HG02885 (cell line): ENCODE data around the gene EXOC6.

Experiments used
- ATAC-seq: cut with Tn5 transposase; IDR thresholded peaks from one replicate; pipeline ENCODE4 v1.9.1; 2021; ENCODE audit warnings: mild to moderate bottlenecking; ENCODE audit not compliant: unreplicated experiment, poor library complexity

Gene EXOC6

DNA sequence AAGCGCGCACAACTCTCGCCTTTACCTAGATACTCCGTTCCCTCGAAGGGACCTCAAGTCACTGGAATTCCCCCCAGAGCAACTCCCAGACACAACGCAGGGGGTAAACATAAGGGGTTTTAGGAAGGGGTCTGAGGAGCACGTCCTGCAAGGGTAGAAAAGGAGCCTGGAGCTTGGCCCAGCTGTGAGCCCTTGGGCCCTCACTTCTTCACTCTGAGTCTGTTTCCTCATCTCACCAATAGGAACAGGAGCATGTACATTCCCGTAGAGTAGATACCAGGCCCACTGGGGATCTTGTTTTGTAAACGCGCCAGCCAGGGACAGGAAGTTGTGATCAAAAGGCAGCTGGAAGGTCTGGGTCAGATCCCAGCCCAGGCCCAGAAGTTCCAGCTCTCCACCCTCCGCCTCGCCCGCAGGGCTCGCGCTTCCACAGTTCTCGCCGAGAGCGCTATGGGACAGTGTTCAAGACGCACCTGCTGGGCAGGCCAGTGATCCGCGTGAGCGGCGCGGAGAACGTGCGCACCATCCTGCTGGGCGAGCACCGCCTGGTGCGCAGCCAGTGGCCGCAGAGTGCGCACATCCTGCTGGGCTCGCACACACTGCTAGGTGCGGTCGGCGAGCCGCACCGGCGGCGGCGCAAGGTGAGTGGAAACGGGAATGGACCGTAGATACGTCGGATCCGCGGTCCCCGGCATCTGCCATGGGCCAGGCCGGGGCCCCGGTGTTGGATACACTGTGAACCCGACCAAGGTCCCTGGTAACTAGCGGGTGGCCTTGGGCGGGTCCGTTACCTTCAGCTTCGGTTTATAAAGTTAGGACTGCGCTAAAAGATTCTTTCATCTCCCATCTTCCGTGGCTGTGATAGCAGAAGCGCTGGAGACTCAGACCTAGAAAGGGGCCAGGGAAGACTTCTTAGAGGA lies 213.5 kb downstream of the EXOC6 start:
- ATAC-seq: peak; percentile 28

DNA sequence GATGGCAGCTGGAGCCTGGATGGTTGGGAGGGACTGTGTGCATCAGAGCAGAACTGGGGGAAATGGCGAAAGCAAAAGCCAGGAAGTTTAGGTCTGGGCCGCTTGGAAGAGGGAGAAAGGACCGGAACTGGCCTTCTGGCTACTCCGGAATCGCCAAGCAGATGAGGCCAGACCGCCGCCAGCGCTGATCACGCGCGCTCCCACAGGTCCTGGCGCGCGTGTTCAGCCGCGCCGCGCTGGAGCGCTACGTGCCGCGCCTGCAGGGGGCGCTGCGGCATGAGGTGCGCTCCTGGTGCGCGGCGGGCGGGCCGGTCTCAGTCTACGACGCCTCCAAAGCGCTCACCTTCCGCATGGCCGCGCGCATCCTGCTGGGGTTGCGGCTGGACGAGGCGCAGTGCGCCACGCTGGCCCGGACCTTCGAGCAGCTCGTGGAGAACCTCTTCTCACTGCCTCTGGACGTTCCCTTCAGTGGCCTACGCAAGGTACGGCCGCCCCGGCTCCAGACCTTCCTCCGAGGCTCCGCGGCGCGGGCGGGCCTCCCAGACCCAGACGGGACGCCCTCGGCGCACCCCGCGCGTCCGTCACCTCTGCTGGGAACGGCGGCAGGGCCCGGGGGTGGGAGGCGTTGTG lies 214.3 kb downstream of the EXOC6 start:
- ATAC-seq: peak; percentile 79

DNA sequence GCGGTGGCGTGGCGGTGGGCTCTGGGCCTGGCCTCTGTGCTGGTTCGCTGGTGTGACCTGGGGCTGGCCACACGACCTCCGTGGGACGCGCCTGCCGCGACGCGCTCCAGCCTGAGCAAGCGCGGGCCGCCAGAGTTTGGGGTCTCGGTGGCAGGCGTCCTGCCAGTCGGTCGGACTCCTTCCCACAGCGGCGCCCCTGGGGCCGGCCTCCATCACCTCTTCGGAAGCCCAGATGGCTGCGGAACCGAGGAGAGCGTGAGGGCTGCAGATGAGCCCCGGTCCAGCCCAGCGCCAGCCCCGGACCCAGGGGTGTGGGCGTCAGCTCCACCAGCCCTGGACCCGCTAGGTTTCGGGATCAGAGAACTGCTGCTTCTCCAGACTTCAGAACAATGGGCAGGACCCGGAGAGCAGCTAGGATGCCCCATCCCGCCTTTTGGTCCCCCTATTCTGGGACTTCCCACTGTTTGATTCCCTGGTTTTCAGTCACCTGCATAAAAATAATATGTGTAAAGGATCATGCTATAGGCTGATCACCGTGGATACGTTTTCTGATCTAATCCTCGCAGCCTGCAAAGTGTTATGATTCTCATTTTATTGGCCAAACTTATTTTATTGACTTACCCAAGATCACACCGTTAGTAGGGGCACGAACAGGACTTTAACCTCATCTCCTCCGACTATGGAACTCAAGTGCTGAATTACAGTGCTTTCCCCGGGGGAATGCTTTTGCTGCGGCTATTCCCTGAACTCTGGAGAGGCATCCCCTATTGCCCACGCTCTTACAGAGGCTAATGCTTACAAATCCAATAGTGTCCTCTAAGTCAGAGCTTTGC lies 215.0 kb downstream of the EXOC6 start:
- no peak for ATAC-seq

DNA sequence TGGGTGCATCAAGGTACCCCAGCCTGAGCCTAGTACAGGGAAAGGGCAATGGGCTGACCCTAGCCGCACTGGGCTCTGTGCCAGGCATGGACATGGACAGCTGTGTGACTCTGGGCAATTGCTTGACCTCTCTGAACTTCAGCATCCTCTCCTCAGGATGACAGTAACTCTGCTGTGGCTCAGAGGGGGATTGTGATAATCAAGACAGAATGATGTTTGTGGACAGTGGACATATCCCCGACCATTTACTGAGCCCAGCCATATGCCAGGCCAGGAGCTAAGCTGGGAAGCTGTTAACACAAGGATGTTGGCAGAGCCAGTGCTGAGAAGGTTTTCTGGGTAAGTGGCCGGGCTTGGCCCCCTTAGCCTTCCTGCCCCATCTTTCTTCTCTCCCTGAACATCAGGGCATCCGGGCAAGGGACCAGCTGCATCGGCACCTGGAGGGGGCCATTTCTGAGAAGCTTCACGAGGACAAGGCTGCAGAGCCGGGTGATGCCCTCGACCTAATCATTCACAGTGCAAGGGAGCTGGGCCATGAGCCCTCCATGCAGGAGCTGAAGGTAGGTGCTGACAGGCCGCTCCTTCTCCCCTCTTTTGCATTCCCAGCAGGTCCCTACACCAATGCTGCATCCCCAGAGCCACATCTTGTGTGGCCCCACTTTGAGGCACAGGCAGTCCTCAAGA lies 215.8 kb downstream of the EXOC6 start:
- ATAC-seq: no peak

DNA sequence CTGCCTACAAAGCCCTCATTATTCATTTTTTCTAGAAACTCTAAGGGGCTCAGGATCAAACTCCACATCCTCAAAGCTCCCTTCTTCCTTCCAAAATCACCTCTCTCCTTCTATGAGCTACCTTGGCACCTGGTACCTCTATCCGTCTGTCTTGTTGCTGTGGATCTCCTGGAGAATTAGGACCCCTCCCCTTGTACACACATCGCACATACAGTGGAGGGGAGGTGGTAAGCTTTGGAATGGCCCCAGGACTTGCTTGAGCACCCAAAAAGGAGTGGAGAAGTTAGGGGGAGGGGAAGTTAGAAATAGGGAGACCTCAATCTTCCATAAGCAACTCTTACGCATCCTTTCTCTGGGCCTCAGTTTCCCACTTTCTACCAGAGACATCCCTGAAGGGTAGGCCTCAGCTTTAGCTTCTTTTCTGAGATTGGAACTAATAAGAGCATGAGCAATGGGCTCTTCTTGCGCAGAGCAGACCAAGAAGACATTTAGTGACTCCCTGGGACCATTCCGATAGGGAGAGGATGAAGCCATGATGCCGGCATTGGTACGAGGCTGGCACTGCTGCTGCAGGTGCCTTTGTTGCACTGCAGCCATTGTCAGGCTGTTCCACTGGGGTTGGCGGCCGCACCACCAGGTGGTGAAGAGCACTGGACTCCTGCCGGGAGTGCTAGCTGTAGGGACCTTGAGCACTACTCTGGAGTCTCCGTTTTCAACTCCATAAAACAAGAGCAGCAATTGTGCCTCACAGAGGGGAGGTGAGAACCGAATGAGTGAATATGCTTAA lies 216.7 kb downstream of the EXOC6 start:
- no peak for ATAC-seq

DNA sequence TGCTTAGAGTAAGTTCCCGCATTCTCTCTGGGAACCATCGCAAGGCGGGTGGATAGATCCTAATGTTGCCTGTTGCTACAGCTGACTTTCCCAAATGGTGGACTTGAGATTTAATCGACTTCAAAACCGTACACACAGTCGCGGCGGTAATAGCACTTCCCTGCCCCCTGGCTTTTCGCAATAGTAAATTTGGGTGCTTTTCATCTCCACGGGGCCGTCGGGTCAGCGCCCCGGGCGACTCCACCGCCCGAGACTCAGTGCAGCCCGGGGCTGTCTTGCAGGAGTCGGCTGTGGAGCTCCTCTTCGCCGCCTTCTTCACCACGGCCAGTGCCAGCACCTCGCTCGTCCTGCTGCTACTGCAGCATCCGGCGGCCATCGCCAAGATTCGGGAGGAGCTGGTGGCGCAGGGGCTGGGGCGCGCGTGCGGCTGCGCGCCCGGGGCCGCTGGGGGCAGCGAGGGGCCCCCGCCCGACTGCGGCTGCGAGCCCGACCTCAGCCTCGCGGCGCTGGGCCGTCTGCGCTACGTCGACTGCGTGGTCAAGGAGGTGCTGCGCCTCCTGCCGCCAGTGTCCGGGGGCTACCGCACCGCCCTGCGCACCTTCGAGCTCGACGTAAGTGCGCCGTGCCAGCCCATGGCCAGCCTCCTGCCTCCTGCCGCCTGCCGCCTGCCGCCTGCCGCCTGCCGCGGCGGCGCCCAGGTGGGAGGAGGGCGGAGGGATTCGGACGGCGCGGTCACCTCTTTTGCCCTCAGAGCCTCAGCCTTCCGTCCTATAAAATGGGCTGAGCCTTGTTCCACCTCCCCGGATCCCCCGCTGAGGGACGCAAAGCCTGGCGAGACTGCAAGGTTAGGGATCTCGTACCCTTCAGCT lies 217.6 kb downstream of the EXOC6 start:
- ATAC-seq: no peak

- no peak for ATAC-seq
Measured at GRCh38 chr10:93066544-93066913, 218.2 kb downstream of the EXOC6 start.

- no peak for ATAC-seq
Measured at GRCh38 chr10:93067443-93068365, 219.4 kb downstream of the EXOC6 start.

GRCh38 chr10:93068411-93069244 lies 220.3 kb downstream of the EXOC6 start:
- no peak for ATAC-seq

DNA sequence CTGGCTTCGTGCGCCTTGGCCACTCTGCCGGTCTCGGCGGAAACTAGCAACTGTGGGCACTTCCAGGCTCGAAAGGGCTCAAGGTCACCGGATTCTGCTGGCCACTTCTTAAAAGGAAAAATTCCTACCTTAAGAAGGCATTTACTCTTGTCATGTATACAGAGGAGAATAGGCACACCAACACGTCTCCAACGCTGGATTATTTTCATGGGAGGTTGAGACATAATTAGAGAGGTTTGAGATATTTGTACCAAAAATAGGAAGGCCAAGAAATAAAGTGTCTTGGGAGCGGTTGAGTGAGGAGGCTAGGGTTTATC lies 220.9 kb downstream of the EXOC6 start:
- no peak for ATAC-seq

DNA sequence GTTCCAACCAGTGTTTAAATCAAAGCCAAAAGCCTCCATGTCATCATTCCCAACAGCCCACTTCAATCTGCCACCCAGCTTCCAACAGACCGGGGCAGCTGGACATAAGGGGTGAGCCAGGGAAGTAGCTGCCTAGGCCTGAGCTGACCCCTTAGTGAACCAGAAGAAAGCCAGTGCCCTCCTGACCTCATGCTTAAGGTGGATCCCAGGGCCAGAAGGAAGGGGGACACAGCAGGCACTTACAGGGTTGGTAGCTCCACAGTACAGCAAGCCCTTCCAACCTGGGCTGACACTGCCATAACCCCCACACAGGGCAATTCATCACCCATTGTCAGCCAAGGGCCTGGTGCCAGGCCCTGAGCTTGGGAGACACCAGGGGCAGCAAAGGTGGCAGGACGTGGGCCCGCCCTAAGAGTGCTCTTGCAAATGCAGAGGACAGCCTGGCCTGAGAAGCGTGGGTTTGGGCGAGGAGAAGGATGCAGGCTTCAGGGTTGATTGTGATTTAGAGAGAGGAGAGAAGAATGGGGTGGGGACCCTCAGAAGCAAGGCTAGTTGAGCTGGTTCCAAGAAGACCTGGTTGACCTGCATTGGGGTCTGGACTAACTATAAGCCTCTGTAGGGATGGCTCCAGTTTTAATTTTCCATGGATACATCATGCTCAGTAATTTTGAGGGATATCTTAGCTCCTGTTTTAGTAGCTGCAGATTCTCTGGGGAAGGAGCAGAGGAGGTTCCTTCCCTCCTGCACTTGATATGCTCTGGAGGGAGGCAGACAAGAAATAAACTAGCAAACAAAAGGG lies 222.3 kb downstream of the EXOC6 start:
- ATAC-seq: no peak

- ATAC-seq: no peak
Measured at GRCh38 chr10:93071177-93071472, 222.8 kb downstream of the EXOC6 start.

DNA sequence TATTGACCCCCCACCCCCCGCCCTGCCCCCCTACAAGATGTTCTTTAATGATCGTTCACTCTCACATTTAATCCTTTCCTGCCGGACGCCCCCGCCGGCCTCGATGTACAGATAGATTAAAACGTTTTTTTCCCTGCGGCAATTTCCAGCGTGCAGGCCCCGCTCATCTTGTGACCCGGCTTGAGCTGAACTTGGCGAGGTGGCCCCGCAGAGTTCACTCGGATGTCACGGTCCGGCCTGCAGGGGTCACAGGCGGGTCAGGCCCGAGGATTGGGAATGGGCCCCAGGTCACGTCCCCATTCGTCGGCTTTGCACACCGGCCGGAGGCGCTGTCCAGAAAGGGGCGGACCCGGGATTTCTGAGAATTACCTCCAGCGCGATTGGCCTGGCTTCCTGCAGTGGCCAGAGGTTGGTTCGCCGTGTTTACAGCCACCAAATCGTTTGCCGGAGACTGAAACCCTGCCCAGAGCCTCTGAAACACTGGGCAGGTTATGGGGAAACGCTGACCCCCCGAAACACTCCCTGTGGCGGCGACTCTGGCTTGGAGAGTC lies 223.4 kb downstream of the EXOC6 start:
- no peak for ATAC-seq

GRCh38 chr10:93072225-93072712 lies 223.9 kb downstream of the EXOC6 start:
- no peak for ATAC-seq

- no peak for ATAC-seq
Measured at GRCh38 chr10:93072713-93073538, 224.6 kb downstream of the EXOC6 start.
